ENCODE measurements around the gene LAMA2. TPM values are rescaled to one million over a fixed set of nuclear protein-coding genes. Genes with fewer than 3 reads are reported as not detected.

LAMA2 gene
- total RNA-seq, 1 experiment from 2014 or later, result 8.2 TPM

- Histone ChIP-seq H3K4me3 (replicated peaks in 1 of 2; ENCODE audit: low read depth in 1 of 2, low read length in 2 of 2) (no peak overlapping the region), H3K79me2 (ENCODE audit: insufficient read depth, low read length) (no peaks in the 10 kb centered on the region), H3K9me3 (ENCODE audit: control insufficient read depth in 1 of 2, insufficient read depth in 1 of 2, low read depth in 1 of 2, low read length in 2 of 2) (no peaks in the 10 kb centered on the region), H3K9ac (ENCODE audit: low read length) (no peak overlapping the region), H3K27me3 (ENCODE audit: insufficient read depth, low read length) (no peaks in the 10 kb centered on the region), H3K4me1 (ENCODE audit: control insufficient read depth in 1 of 2, insufficient read depth in 2 of 2, low read length in 2 of 2) (peaks cover 3 to 7% of the 10 kb centered on the region in 2 experiments; a peak in 3 of 4 replicates), H3K9me2 (ENCODE audit: insufficient read depth) (no peaks in the 10 kb centered on the region), H2AFZ (ENCODE audit: low read depth, low read length, poor library complexity, severe bottlenecking) (no peak overlapping the region), H3K4me2 (ENCODE audit: low read length) (no peak overlapping the region), H3K27ac (ENCODE audit: low read depth, low read length) (no peak overlapping the region), H3K36me3 (ENCODE audit: control insufficient read depth in 1 of 2, insufficient read depth in 2 of 2, low read length in 2 of 2) (no peaks in the 10 kb centered on the region), H4K20me1 (ENCODE audit: insufficient read depth) (no peaks in the 10 kb centered on the region)
- no TSS peak for BruUV-seq (replicated peaks)
- ChIA-PET RAD21 (ENCODE audit: low non-redundant PET in 1 of 2, low total read pairs in 2 of 2, uncharacterized antibody in 2 of 2, unreplicated experiment in 2 of 2) (no interaction called here), CTCF (no interaction called here), POLR2A (no interaction called here)
- intact Hi-C loops (cut with micrococcal nuclease), result no loop called here
- DNase-seq (ENCODE audit: low read depth, low spot score) (no peak), ATAC-seq (no peak)
- TF ChIP-seq CEBPB (IDR thresholded peaks at IDR 0.05; ENCODE audit: low read depth) (no peak), POLR2AphosphoS5 (IDR thresholded peaks at IDR 0.05; ENCODE audit: low read depth, low read length) (no peak), ELF1 (IDR thresholded peaks at IDR 0.05; ENCODE audit: borderline replicate concordance, low read depth) (no peak), REST (IDR thresholded peaks at IDR 0.05; ENCODE audit: low read depth) (no peak), FOSL1 (IDR thresholded peaks at IDR 0.05; ENCODE audit: low read depth) (no peak), CBX3 (IDR thresholded peaks at IDR 0.05; ENCODE audit: low read depth) (no peak), EGR1 (IDR thresholded peaks at IDR 0.05; ENCODE audit: low read depth) (no peak), POLR2A (IDR thresholded peaks at IDR 0.05; ENCODE audit: borderline replicate concordance, extremely low read depth, insufficient read depth, insufficient read length) (no peak), YY1 (IDR thresholded peaks at IDR 0.05; ENCODE audit: extremely low read depth, insufficient replicate concordance, low read depth, low read length) (no peak), SRF (IDR thresholded peaks at IDR 0.05; ENCODE audit: low read depth) (no peak), TCF7L2 (IDR thresholded peaks at IDR 0.05; ENCODE audit: borderline replicate concordance, extremely low read depth, insufficient read depth, insufficient read length) (no peak), MAX (IDR thresholded peaks at IDR 0.05) (no peak), EZH2phosphoT487 (IDR thresholded peaks at IDR 0.05; ENCODE audit: borderline replicate concordance) (no peak), SIN3A (IDR thresholded peaks at IDR 0.05; ENCODE audit: low read depth) (no peak), ZNF274 (IDR thresholded peaks at IDR 0.05; ENCODE audit: low read depth, low read length) (no peak), SP1 (IDR thresholded peaks at IDR 0.05; ENCODE audit: low read depth) (no peak), ZFX (IDR thresholded peaks at IDR 0.05) (no peak)
- TF ChIP-seq, protein P1, sequence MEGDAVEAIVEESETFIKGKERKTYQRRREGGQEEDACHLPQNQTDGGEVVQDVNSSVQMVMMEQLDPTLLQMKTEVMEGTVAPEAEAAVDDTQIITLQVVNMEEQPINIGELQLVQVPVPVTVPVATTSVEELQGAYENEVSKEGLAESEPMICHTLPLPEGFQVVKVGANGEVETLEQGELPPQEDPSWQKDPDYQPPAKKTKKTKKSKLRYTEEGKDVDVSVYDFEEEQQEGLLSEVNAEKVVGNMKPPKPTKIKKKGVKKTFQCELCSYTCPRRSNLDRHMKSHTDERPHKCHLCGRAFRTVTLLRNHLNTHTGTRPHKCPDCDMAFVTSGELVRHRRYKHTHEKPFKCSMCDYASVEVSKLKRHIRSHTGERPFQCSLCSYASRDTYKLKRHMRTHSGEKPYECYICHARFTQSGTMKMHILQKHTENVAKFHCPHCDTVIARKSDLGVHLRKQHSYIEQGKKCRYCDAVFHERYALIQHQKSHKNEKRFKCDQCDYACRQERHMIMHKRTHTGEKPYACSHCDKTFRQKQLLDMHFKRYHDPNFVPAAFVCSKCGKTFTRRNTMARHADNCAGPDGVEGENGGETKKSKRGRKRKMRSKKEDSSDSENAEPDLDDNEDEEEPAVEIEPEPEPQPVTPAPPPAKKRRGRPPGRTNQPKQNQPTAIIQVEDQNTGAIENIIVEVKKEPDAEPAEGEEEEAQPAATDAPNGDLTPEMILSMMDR (IDR thresholded peaks at IDR 0.05 in 2 of 3, conservative IDR thresholded peaks at IDR 0.05 in 1 of 3; ENCODE audit: borderline replicate concordance in 1 of 3, insufficient read depth in 1 of 3, low read depth in 2 of 3, low read length in 2 of 3), result no peak
- TF ChIP-seq, protein P2, sequence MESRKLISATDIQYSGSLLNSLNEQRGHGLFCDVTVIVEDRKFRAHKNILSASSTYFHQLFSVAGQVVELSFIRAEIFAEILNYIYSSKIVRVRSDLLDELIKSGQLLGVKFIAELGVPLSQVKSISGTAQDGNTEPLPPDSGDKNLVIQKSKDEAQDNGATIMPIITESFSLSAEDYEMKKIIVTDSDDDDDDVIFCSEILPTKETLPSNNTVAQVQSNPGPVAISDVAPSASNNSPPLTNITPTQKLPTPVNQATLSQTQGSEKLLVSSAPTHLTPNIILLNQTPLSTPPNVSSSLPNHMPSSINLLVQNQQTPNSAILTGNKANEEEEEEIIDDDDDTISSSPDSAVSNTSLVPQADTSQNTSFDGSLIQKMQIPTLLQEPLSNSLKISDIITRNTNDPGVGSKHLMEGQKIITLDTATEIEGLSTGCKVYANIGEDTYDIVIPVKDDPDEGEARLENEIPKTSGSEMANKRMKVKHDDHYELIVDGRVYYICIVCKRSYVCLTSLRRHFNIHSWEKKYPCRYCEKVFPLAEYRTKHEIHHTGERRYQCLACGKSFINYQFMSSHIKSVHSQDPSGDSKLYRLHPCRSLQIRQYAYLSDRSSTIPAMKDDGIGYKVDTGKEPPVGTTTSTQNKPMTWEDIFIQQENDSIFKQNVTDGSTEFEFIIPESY (IDR thresholded peaks at IDR 0.05; ENCODE audit: extremely low read depth, insufficient replicate concordance, low read length), result no peak
These were observed 374.3 kb downstream of the LAMA2 start for GRCh38 chr6:129257196-129257595.
